ENCODE measurements around the gene HAUS7. TPM values are rescaled to one million over a fixed set of nuclear protein-coding genes. Genes with fewer than 3 reads are reported as not detected.
A peak's percentile ranks its signal among the peaks of the same experiment; 100 is the strongest.

Gene HAUS7
- total RNA-seq, 2 experiments from 2014 or later: 24.4 to 25.6 TPM

GRCh38 chrX:153474718-153475117, 4.3 kb upstream of the HAUS7 start:
- Histone ChIP-seq H3K9me3 (ENCODE audit: control insufficient read depth in 1 of 2, insufficient read depth in 1 of 2, low read length in 2 of 2) (no peaks in the 10 kb centered on the region), H3K4me1 (ENCODE audit: insufficient read depth, low read length) (peaks cover 27% of the 10 kb centered on the region), H3K27ac (ENCODE audit: low read depth in 1 of 2, low read length in 2 of 2) (peak overlapping the region in 1 of 2 donors; percentile 41), H3K36me3 (ENCODE audit: insufficient read depth, low read length) (no peaks in the 10 kb centered on the region), H3K27me3 (ENCODE audit: control insufficient read depth in 1 of 2, insufficient read depth in 2 of 2, low read length in 2 of 2) (no peaks in the 10 kb centered on the region), H3K4me3 (ENCODE audit: low read length) (peak overlapping the region; percentile 43)
- H3K27me3 Mint-ChIP-seq: no peaks in the 10 kb centered on the region
- no peaks in the 10 kb centered on the region for H3K36me3 Mint-ChIP-seq (ENCODE audit: low read depth)
- H3K27ac Mint-ChIP-seq: no peak overlapping the region
- ChIA-PET POLR2A (no interaction called here), CTCF (no interaction called here)
- DNase-seq (peak; percentile 16 to 79 (median 49)), ATAC-seq (ENCODE audit: poor library complexity) (no peak)
- H3K4me3 Mint-ChIP-seq: no peak overlapping the region
- H3K4me1 Mint-ChIP-seq (ENCODE audit: low read depth): peaks cover 6% of the 10 kb centered on the region
- no peaks in the 10 kb centered on the region for H3K9me3 Mint-ChIP-seq
- no peak for TF ChIP-seq CTCF (IDR thresholded peaks at IDR 0.05)
- intact Hi-C loops (cut with DNase I, micrococcal nuclease): loop anchor here in 1 of 2 experiments (5.0 kb wide), 4 partner anchors 123 to 532 kb away; partner anchors contain the start of genes CCNQ and ZNF275

- Histone ChIP-seq H3K27ac (ENCODE audit: low read depth in 1 of 2, low read length in 2 of 2) (no peak overlapping the region), H3K4me1 (ENCODE audit: insufficient read depth, low read length) (peaks cover 31% of the 10 kb centered on the region), H3K4me3 (ENCODE audit: low read length) (no peak overlapping the region), H3K36me3 (ENCODE audit: insufficient read depth, low read length) (no peaks in the 10 kb centered on the region), H3K9me3 (ENCODE audit: control insufficient read depth in 1 of 2, insufficient read depth in 1 of 2, low read length in 2 of 2) (no peaks in the 10 kb centered on the region), H3K27me3 (ENCODE audit: control insufficient read depth in 1 of 2, insufficient read depth in 2 of 2, low read length in 2 of 2) (no peaks in the 10 kb centered on the region)
- ChIA-PET POLR2A (no interaction called here), CTCF (no interaction called here)
- Mint-ChIP-seq H3K36me3 (ENCODE audit: low read depth) (no peaks in the 10 kb centered on the region), H3K9me3 (no peaks in the 10 kb centered on the region), H3K4me3 (peak overlapping the region; percentile 76), H3K4me1 (ENCODE audit: low read depth) (peaks cover 6% of the 10 kb centered on the region), H3K27ac (peak overlapping the region; percentile 71), H3K27me3 (no peaks in the 10 kb centered on the region)
- peak in 1 of 14 experiments; percentile 28 for DNase-seq
- TF ChIP-seq CTCF (IDR thresholded peaks at IDR 0.05): no peak
- intact Hi-C loops (cut with DNase I, micrococcal nuclease): loop anchor here in 1 of 2 experiments (5.0 kb wide), 4 partner anchors 123 to 532 kb away; partner anchors contain the start of genes CCNQ and ZNF275
- no peak for ATAC-seq (ENCODE audit: poor library complexity)
These were observed 3.9 kb upstream of the HAUS7 start for GRCh38 chrX:153474266-153474665.

GRCh38 chrX:153473126-153473525, 2.8 kb upstream of the HAUS7 start:
- TF ChIP-seq CTCF (IDR thresholded peaks at IDR 0.05): no peak
- peaks cover 40% of the 10 kb centered on the region for H3K4me1 ChIP-seq (ENCODE audit: insufficient read depth, low read length)
- ChIA-PET CTCF (interaction anchor here (1.2 kb wide), 1 partner anchor 34 kb away, joined by 3 read pairs; no protein-coding TSS in a partner anchor), POLR2A (no interaction called here)
- no peaks in the 10 kb centered on the region for H3K27me3 ChIP-seq (ENCODE audit: control insufficient read depth in 1 of 2, insufficient read depth in 2 of 2, low read length in 2 of 2)
- H3K27ac Mint-ChIP-seq: no peak overlapping the region
- no peak overlapping the region for H3K4me3 Mint-ChIP-seq
- DNase-seq: no peak
- H3K9me3 ChIP-seq (ENCODE audit: control insufficient read depth in 1 of 2, insufficient read depth in 1 of 2, low read length in 2 of 2): no peaks in the 10 kb centered on the region
- H3K4me3 ChIP-seq (ENCODE audit: low read length): no peak overlapping the region
- H3K4me1 Mint-ChIP-seq (ENCODE audit: low read depth): peaks cover 6% of the 10 kb centered on the region
- H3K27ac ChIP-seq (ENCODE audit: low read depth in 1 of 2, low read length in 2 of 2): no peak overlapping the region
- no peaks in the 10 kb centered on the region for H3K27me3 Mint-ChIP-seq
- no peak for ATAC-seq (ENCODE audit: poor library complexity)
- no peaks in the 10 kb centered on the region for H3K9me3 Mint-ChIP-seq
- H3K36me3 Mint-ChIP-seq (ENCODE audit: low read depth): no peaks in the 10 kb centered on the region
- intact Hi-C loops (cut with DNase I, micrococcal nuclease): loop anchor here in 1 of 2 experiments (5.0 kb wide), 4 partner anchors 124 to 531 kb away; partner anchors contain the start of genes CCNQ and ZNF275
- H3K36me3 ChIP-seq (ENCODE audit: insufficient read depth, low read length): peaks cover 6% of the 10 kb centered on the region
